HG03469 (cell line): ENCODE data around the gene EYA2.
"Not testable (repeated sequence)": the region's sequence is repeated elsewhere in the genome, so short reads cannot be mapped to it uniquely, and the experiment has no call there.

Experiments
- ATAC-seq: cut with Tn5 transposase; IDR thresholded peaks from one replicate; pipeline ENCODE4 v1.9.1; 2021; ENCODE audit warnings: mild to moderate bottlenecking, moderate library complexity, moderate number of reproducible peaks; ENCODE audit not compliant: unreplicated experiment

EYA2 gene

GRCh38 chr20:46951405-46951804 lies 56.8 kb downstream of the EYA2 start:
- no peak for ATAC-seq

- ATAC-seq = no peak
Observed at GRCh38 chr20:46951840-46952497, 57.3 kb downstream of the EYA2 start.

- ATAC-seq = no peak
Observed at GRCh38 chr20:46953596-46953995, 59.0 kb downstream of the EYA2 start.

- ATAC-seq = no peak
Observed at GRCh38 chr20:46954490-46955038, 59.9 kb downstream of the EYA2 start.

GRCh38 chr20:46955601-46956556 lies 61.2 kb downstream of the EYA2 start:
- ATAC-seq = no peak

GRCh38 chr20:46959081-46959692 lies 64.5 kb downstream of the EYA2 start:
- ATAC-seq = no peak

- no peak for ATAC-seq
Observed at GRCh38 chr20:46959821-46960220, 65.2 kb downstream of the EYA2 start.

GRCh38 chr20:46960536-46960935 lies 65.9 kb downstream of the EYA2 start:
- no peak for ATAC-seq

GRCh38 chr20:46961968-46962367 lies 67.3 kb downstream of the EYA2 start:
- ATAC-seq = not testable (repeated sequence)

- ATAC-seq = no peak
Observed at GRCh38 chr20:46962452-46963195, 68.0 kb downstream of the EYA2 start.

GRCh38 chr20:46963196-46963529 lies 68.5 kb downstream of the EYA2 start:
- no peak for ATAC-seq

GRCh38 chr20:46963758-46964617 lies 69.3 kb downstream of the EYA2 start:
- ATAC-seq = no peak

- no peak for ATAC-seq
Observed at GRCh38 chr20:46964618-46965455, 70.2 kb downstream of the EYA2 start.

- ATAC-seq = no peak
Observed at GRCh38 chr20:46965477-46965876, 70.8 kb downstream of the EYA2 start.

- ATAC-seq = no peak
Observed at GRCh38 chr20:46967646-46968045, 73.0 kb downstream of the EYA2 start.

GRCh38 chr20:46970937-46971630 lies 76.4 kb downstream of the EYA2 start:
- no peak for ATAC-seq

GRCh38 chr20:46973766-46974165 lies 79.1 kb downstream of the EYA2 start:
- ATAC-seq = no peak

- ATAC-seq = no peak
Observed at GRCh38 chr20:46974669-46975434, 80.2 kb downstream of the EYA2 start.
